SK-MEL-5 (cell line): ENCODE measurements around the gene RPL9. TPM values are rescaled to one million over a fixed set of nuclear protein-coding genes. Genes with fewer than 3 reads are reported as not detected.
"Not testable (repeated sequence)": the region's sequence is repeated elsewhere in the genome, so short reads cannot be mapped to it uniquely, and the experiment has no call there.

Experiments used
- DNase-seq: peaks from one replicate; pipeline ENCODE4 v3.0.0-alpha.2; 2016; ENCODE audit warnings: low read depth, low spot score
- in situ Hi-C: cut with HindIII; loops from 2 replicates; pipeline ENCODE4 v1.10.0; 2016; ENCODE audit warnings: low sequenced_read_pairs, high pct_unique_total_duplicates, low pct_unique_long_range_greater_than_20kb
- polyA plus RNA-seq, 2 experiments: library from polyadenylated mRNA; depleted of rRNA; stranded (reverse); fragments of >200 nt; gene quantifications; 2 replicates each; pipeline ENCODE4 v1.2.3, GENCODE V29; 2015
- total RNA-seq: library from RNA; depleted of rRNA; stranded (reverse); fragments of >200 nt; shearing (Covaris generic); gene quantifications from 2 replicates; pipeline ENCODE4 v1.2.3, GENCODE V29; 2014; rRNA removed

Gene RPL9
- total RNA-seq = 3,684 and 3,967 TPM in 2 replicates
- polyA plus RNA-seq (2015; cell fraction: cytosol; rRNA removed) = 1,880 and 2,160 TPM in 2 replicates
- polyA plus RNA-seq (2015; cell fraction: nucleus; rRNA removed) = 473 and 736 TPM in 2 replicates

DNA sequence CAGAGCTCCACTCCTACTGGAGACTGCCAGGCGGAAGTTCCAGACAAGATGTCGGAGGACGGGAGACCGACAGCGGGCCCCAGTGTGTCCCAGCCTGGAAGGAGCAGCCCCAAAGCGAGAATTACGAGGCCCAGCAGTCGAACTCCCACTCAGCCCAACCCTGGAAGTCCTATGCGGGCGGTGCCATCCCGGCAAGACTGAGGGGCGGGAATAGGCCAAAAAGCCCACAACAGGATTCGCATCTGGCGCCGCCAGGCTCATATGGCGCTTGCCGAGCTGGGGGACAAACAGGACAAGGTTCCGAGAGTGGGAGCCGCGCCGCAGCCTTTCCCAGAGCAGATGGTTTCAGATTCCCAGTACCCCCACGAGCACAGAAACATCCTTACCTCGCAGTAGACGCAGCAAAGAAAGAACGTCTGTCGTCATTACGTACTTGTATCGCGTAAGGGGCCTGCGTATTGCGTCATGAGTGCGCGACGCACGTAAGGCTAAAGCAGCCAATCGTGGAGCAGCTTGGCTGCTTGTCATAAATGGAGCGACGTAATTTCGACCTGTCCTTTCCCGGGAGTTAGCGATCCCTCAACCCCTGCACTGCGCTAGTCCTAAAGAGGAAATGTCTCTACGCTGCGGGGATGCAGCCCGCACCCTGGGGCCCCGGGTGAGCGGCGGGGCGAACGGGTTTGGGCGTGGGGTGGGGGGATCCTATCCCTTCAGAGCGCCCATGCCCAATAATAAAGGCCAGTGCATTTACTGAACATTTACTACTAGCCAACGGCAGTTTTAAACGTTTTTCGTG, at the start of gene RPL9, which contains the start of gene LIAS:
Gene RPL9, minus strand, starts transcription at position 418 of the 796 bp plus-strand sequence. CDS start 483 bp downstream, outside the sequence.
Gene LIAS, plus strand, starts transcription at position 552 of the 796 bp plus-strand sequence. Its CDS starts 62 bp downstream, at position 614.
- peak; percentile 98 for DNase-seq
- in situ Hi-C loops = no loop called here

DNA sequence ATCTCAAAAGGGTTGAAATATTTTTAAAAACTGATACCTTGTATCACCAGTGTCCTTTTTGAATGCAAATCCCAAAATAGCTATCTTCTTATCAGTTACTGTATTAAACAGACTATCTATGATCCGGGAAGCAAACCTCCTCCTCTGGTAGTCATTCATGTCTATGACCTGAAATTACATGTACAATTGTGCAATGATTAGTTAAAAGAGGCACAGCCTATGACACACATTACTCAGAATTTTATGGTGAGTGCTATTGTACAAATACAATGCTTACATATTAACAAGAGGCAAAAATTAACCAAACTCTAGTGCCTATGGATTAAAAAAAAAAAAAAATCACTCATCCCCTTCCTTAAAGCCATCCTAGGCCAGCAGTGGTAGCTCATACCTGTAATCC, 46.9 kb upstream of the RPL9 start:
- in situ Hi-C loops = no loop called here
- no peak for DNase-seq

GRCh38 chr4:39504538-39504937, 45.8 kb upstream of the RPL9 start:
- in situ Hi-C loops = no loop called here
- no peak for DNase-seq

GRCh38 chr4:39502664-39503035, 43.9 kb upstream of the RPL9 start:
- in situ Hi-C loops, DNase-seq: not testable (repeated sequence)

DNA sequence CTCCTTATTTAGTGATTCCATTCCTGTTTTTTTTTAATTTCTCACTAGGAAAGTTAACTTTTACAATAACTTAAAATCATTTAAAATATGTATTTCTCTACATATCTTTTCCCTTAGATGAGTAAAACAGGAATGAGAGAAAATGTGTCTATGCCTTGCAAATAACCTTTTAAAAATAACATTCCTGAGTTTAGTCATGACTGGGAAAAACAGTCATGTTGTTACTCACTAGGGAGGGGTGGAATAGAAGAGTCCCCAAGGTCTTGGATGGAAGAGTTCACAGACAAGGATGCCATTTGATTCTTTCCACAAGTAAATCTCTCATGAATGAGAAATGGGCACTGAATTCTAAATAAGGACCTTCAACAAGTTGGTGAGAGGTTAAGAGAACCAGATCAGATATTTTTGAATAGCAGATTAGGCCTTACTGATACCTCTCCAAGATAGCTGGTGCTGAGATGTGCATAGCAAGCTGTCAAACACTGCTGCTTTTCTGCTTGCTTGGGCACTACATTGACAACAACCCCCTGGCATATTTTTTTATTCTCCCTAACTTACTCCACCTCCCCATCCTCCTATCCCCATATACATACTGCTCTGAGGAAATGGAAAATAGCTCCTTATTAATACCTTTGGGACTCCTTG, 43.4 kb upstream of the RPL9 start:
- DNase-seq = no peak
- in situ Hi-C loops = no loop called here

DNA sequence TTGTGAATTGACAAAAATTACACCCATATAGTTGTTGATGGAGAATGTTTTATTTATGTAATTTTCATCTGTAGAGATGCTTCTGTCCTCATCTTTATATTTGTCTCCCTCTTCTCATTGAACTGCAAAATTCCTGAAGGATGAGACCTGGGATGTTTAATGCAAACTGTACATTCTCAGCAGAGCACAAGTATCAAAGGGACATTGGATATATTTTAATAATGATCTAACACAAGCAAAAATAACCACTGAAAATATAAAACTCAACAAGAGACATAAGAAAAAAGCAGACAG, 40.0 kb upstream of the RPL9 start:
- in situ Hi-C loops = no loop called here
- no peak for DNase-seq

DNA sequence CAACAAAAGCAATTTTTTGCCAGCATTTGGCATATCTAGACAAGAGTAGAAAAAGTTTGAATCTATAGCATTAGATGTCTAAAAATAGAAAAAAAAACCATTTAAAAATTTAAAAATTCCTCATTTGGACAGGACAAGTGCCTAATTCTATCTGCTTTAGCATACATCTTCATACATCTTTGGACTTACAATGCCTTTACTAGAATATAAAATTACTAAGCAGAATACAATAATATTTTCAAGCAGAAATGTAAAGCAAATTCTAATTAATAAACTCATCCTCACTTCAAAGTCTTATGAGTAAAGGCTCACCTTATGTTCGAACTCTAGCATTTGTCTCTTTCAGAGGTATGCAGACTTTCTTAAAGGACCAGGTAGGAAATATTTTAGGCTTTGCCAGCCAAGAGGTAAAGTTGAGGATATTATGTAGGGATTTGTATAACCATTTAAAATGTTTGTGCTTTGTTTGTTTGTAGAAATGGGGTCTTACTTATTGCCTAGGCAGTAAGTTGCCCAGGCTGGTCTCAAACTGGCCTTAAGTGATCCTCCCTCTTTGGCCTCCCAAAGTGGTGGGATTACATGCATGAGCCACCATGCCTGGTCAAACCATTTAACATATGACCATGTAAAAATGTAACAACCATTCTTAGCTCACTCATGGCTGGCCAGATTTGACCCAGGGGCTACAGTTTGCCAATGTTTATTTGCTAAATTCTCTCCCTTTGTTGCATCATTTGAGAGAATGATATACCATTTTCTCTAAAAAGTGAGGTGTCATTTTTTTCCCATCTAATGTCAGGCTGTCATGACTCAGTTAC, 39.4 kb upstream of the RPL9 start:
- DNase-seq = no peak
- in situ Hi-C loops = no loop called here

- DNase-seq = no peak
- in situ Hi-C loops = no loop called here
These were observed 36.9 kb upstream of the RPL9 start for GRCh38 chr4:39495446-39496213.

DNA sequence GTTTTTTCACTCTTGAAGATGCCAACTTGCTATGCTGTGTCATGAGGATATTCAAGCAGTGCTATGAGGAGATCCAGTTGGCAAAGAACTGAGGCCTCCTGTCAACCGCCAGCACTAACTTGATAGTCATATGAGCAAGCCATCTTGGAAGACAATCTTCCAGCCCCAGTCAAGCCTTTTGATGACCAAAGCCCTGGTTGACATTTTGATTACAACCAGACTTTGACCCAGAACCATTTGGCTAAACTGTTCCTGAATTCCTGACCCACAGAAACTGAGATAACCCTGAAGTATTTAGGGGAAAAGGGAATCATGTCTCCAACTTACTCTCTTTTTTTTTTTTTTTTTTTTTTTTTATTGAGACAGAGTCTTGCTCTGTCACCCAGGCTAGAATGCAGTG, 35.6 kb upstream of the RPL9 start:
- in situ Hi-C loops = no loop called here
- DNase-seq = no peak

GRCh38 chr4:39490322-39490721, 31.6 kb upstream of the RPL9 start:
- in situ Hi-C loops = no loop called here

DNA sequence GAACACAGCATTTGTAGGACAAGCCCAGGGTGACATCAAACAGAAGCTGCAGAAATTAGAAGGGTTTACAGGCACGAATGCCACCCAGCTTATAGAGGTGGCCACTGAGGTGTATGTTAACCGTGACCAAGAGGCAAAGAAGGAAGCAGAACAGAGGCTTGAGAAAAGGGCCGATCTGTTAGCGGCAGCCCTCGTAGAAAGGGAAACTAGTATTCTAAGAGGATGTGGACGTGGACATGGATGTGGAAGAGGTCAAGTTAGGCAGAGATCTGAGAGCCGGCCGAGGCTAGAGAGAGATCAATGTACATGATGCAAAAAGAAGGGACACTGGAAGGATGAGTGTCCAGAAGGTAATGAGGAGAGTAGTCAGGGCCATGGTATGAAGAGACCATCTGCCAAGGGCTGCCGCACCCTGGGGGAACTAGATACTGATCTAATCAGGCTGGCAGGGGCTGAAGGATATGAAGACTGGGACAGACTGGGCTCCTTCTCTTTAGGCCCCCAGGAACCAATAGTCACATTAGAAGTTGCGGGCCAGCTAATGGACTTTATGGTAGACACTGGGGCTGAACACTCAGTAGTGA, 27.6 kb upstream of the RPL9 start:
- no peak for DNase-seq
- in situ Hi-C loops = no loop called here

More at GRCh38 chr4:39490322-39490721, 31.6 kb upstream of the RPL9 start:
- DNase-seq = no peak

DNA sequence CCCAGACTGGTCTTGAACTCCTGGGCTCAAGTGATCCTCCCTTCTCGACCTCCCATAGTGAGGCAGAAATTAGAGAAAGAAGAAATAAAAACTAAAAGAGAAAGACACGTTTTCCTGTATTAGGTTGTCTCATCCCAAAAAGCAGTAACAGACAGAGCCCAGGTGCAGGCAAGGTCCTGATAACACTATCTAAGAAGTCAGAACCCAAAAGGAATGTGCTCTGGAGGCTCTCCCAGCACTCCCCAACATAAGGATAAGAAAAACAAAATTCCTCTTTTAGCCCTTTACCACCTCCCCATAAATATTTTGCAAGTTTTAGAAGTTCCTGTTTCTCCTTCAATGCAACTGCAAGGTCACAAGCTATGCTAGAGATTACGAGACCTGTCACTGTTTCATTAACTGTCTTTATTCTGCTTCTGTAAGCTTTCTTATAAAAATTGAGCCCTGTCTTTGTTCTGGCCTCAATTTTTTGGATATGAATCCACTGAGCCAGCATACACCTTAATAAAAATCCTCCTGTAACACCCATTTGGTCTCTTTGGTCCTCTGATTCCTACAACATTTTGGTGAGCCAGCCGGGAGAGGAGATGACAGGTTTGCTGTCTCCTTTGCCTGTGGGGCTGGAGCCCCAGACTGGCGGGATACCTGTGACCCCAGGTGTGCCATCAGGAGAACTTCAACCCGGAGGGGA, 26.0 kb upstream of the RPL9 start:
- no peak for DNase-seq
- in situ Hi-C loops = no loop called here

DNA sequence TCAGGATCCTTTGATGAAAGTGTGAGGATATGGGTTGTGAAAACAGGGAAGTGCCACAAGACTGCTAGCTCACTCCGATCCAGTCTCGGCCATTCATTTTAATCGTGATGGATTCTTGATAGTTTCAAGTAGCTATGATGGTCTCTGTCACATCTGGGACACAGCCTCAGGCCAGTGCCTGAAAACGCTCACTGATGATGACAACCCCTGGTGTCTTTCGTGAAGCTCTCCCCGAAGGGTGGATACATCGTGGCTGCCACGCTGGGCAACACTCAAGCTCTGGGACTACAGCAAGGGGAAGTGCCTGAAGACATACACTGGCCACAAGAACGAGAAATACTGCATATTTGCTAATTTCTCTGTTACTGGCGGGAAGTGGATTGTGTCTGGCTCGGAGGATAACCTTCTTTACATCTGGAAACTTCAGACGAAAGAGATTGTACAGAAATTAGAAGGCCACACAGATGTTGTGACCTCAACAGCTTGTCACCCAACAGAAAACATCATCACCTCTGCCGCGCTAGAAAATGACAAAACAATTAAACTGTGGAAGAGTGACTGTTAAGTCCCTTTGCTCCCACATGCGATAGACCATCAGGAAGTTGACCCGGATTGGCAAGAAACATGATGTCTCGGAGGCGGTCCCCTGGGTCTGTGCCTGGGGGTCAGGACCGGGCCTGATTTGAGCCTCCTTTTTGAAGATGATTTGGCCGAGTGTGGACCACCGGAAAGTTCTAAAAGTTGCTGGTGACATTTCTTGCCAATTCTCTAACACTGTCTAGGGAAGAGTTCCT, 22.4 kb upstream of the RPL9 start:
- in situ Hi-C loops = no loop called here

GRCh38 chr4:39480251-39480650, 21.5 kb upstream of the RPL9 start:
- no peak for DNase-seq
- in situ Hi-C loops = no loop called here

More for the DNA sequence above, 22.4 kb upstream of the RPL9 start:
- no peak for DNase-seq

- DNase-seq = no peak
- in situ Hi-C loops = no loop called here
These were observed 17.6 kb upstream of the RPL9 start for GRCh38 chr4:39476187-39476895.
